Measurements from ENCODE around the gene HTATSF1.

The HTATSF1 gene

GRCh38 chrX:136497556-136498052 is at the start of gene HTATSF1:
HTATSF1 (plus strand) TSS chrX:136497592; CDS start chrX:136497685, 93 bp downstream.
- no peak for DNase-seq (ENCODE audit: low read depth)

DNA sequence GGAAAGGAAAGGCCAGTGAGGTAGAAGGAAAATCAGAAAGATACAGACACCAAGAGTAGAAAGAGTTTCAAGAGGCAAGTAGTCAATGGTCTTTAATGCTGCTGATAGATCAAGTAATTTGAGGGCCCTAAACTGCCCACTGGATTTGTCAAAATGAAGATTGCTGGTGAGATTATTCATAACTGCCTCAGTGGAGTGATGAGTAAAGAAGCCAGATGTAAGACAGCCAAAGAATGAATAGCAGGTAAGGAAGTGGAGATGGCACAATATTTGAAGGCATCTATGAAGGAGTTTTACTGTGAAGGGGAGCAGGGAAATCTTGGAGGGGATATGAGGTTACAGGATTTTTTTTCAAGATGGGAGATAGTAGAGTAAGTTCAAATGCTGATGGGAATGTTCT is 49.4 kb upstream of the HTATSF1 start:
- DNase-seq (ENCODE audit: low read depth), result no peak

GRCh38 chrX:136450050-136450830 is 47.2 kb upstream of the HTATSF1 start:
- DNase-seq (ENCODE audit: low read depth), result peak; percentile 47

GRCh38 chrX:136452614-136453013 is 44.8 kb upstream of the HTATSF1 start:
- no peak for DNase-seq (ENCODE audit: low read depth)

- DNase-seq (ENCODE audit: low read depth), result no peak
Measured at GRCh38 chrX:136453114-136453513, 44.3 kb upstream of the HTATSF1 start.

DNA sequence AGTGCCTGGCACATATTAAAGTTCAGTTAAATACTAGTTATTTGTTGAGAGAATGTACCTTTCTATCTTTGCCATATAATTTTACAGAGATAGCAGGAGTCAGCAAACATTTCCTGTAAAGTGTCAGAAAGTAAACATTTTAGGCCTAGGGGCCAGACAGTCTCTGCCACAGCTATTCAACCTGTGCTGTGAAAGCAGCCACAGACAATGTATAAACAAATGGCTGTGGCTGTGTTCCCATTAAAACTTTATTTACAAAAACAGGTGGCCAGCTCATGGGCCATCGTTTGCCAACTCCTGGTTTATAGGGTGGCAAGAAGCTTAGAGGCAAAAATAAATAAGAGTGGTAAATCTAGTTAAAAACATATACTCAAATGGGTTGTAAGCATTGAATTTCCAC is 43.6 kb upstream of the HTATSF1 start:
- no peak for DNase-seq (ENCODE audit: low read depth)

- no peak for DNase-seq (ENCODE audit: low read depth)
Measured at GRCh38 chrX:136456133-136456532, 41.3 kb upstream of the HTATSF1 start.

- no peak for DNase-seq (ENCODE audit: low read depth)
Measured at GRCh38 chrX:136457303-136457917, 40.0 kb upstream of the HTATSF1 start.

- no peak for DNase-seq (ENCODE audit: low read depth)
Measured at GRCh38 chrX:136464589-136464988, 32.8 kb upstream of the HTATSF1 start.

- DNase-seq (ENCODE audit: low read depth), result no peak
Measured at GRCh38 chrX:136467303-136467702, 30.1 kb upstream of the HTATSF1 start.

DNA sequence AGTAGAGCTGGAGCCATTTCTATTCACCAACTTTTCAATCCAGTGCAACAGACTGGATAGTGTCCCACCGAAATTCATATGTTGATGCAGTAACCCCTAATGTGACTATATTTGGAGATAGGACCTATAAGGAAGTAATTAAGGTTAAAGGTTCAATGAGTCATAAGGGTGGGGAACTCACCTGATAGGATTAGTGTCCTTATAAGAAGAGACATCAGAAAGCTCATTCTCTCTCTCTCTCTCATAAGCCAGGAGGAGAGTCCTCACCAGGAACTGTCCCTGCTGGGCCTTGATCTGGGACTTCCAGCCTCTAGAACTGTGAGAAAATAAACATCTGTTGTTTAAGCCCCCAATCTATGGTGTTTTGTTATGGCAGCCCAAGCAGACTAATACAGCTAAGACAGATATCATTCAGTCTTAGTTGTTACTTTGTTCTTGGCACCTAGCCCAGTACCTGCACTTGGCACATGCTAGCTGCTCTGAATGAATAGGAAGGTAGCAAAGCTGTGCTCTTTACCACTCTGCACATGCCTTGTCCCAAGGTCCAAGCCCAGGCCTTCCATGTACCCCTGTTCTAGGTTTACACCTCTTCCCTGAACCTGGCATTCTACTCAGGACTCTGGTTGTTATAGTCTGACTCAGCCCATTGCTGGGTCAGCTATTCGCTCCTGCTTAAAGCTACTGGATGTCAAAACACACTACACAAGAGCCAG is 28.8 kb upstream of the HTATSF1 start:
- no peak for DNase-seq (ENCODE audit: low read depth)

DNA sequence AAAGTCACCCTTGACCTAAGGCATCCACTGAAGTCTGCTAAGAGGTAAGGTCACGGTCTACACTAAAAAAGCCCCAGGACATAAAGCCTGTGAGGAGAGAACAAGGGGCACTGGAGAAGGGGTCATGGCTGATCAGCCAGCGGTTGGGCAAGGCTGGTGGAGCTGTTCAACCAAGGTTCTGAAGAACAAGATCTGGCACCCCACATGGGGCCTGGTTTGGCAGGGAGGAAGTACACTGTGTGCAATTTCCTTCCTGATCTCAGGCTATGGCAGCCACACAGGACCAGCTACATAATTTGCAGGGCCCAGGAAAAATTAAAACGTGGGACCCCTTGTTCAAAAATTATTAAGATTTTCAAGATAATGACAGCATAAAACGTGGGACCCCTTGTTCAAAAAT is 23.7 kb upstream of the HTATSF1 start:
- no peak for DNase-seq (ENCODE audit: low read depth)

DNA sequence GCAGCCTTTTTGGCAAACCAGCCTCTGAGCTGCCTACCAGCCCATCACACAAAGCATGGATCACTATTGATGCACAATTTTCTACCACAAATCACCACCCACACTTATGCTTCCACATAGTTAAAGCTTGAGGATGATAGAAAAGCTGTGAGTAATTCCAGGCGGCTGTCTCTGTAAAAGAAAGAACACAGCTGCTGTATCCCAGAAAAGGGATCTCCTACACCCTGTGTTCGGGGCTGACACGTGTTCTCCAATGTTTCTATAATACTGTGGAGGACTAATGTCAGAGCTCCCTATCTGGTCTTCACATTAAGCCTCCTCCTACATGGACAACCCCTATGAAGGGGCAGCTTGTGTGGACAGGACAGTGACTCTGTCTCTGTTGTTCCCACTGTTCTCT is 22.2 kb upstream of the HTATSF1 start:
- no peak for DNase-seq (ENCODE audit: low read depth)

- no peak for DNase-seq (ENCODE audit: low read depth)
Measured at GRCh38 chrX:136476501-136476900, 20.9 kb upstream of the HTATSF1 start.

DNA sequence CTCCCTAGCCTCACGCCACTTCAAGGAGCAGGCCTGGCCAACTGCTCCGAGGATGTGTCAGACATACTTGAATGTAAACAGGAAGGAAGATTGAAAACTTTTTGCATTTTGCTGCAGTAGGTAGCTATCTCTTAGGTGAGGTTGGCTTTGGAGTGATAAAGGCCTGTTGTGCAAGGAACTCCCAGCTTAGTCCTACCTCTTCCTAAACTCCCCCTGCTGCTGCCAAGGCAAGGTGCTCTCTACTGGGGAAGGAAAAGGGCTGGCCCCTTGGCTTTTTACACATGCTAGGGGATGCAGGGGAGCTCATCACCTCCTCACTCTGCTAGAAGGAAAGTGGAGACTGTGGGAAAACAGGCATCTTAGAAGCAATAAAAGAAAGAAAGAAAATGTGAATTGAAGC is 20.4 kb upstream of the HTATSF1 start:
- no peak for DNase-seq (ENCODE audit: low read depth)

- DNase-seq (ENCODE audit: low read depth), result no peak
Measured at GRCh38 chrX:136480383-136480782, 17.0 kb upstream of the HTATSF1 start.

DNA sequence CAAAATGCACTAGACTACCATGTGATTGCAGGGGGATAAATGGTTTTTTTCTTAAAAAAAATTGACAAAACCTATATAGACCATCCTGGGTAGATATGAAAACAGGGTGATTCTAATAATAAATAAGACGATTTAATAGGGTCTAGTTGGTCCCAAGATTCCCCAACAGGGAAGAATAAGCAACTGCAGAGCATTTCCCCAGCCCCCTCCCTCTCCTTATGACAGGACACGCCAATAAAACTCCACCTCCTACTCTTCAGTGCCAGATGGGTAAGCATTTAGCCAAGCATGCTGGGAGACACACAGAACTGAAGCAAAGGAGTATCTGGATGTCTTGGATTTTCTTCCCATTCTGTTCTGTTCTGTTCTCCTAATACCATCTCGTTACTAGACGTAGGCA is 9.7 kb upstream of the HTATSF1 start, which contains the start of gene BRS3:
BRS3 (plus strand) TSS at position 301 of the 400 bp plus-strand sequence. CDS start 168 bp downstream, outside the sequence.
- no peak for DNase-seq (ENCODE audit: low read depth)

DNA sequence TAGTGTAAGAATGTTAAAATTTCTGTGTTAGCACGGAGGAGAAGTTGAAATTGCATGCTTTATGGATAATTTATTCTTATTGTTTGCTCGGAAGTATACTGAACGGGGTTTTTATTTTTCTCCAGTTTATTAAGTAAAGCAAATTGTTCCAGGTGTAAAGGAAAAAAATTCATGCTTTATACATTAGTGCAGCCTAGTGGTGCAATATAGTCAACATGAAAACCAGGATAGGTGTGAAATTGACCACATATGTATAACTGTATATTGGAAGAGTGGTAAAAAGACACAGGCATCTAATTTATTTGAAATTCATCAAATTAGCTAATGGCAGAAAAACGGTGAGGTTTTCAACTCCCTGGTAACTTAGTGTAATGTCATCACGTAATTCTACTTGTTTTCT is 8.7 kb upstream of the HTATSF1 start:
- no peak for DNase-seq (ENCODE audit: low read depth)

DNA sequence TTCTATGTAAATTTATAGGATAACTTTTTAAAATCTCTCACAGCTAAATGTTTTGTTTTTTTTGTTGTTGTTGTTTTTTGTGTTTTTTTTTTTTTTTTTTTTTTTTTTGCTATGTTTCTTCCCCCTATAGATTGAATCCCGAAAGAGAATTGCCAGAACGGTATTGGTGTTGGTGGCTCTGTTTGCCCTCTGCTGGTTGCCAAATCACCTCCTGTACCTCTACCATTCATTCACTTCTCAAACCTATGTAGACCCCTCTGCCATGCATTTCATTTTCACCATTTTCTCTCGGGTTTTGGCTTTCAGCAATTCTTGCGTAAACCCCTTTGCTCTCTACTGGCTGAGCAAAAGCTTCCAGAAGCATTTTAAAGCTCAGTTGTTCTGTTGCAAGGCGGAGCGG is 5.6 kb upstream of the HTATSF1 start:
- DNase-seq (ENCODE audit: low read depth), result no peak

GRCh38 chrX:136493011-136493410 is 4.4 kb upstream of the HTATSF1 start:
- DNase-seq (ENCODE audit: low read depth), result no peak

GRCh38 chrX:136495043-136495442 is 2.3 kb upstream of the HTATSF1 start:
- no peak for DNase-seq (ENCODE audit: low read depth)

GRCh38 chrX:136496186-136496763 is 1.1 kb upstream of the HTATSF1 start:
- no peak for DNase-seq (ENCODE audit: low read depth)
